ENCODE results near the gene SORL1. TPM values are rescaled to one million over a fixed set of nuclear protein-coding genes. Genes with fewer than 3 reads are reported as not detected.

The SORL1 gene
- polyA plus RNA-seq, 3 donors: 52.5 to 61.9 (median 59.4) TPM

DNA sequence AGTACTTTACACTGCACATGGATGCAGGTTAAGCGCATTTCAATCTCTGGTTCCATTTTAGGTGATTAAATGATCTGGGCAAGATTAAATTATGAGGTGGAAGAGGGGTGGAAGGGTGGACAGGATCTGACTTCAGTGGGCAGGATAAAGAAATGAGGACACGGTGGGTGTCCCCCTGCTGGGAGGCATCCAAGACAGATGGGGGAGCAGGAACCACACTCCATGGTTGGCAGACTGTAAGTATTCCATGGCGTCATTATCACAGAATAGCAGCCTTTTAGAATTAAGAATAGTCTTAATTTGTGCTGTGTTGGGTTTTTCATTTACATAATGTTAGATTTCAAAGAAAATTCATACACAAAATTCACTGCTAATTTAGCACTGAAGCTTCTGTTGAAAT lies 7.6 kb upstream of the SORL1 start:
- Mint-ChIP-seq H3K4me1 (peaks cover 47% of the 10 kb centered on the region), H3K9me3 (no peaks in the 10 kb centered on the region), H3K27me3 (ENCODE audit: low read depth in 3 of 3) (no peaks in the 10 kb centered on the region), H3K4me3 (no peak overlapping the region), H3K27ac (no peak overlapping the region), H3K36me3 (no peaks in the 10 kb centered on the region)
- H4K20me1 ChIP-seq (ENCODE audit: insufficient read depth, low read length): no peaks in the 10 kb centered on the region
- DNase-seq: no peak
- H3K36me3 ChIP-seq (replicated peaks in 1 of 2; ENCODE audit: control insufficient read depth in 1 of 2, insufficient read depth in 2 of 2, low read length in 2 of 2): no peaks in the 10 kb centered on the region
- no peak overlapping the region for H2AFZ ChIP-seq (ENCODE audit: insufficient read depth, low read depth, low read length, poor library complexity, severe bottlenecking)
- H3K4me3 ChIP-seq (replicated peaks in 1 of 3; ENCODE audit: low read depth in 2 of 3, low read length in 3 of 3): no peak overlapping the region
- intact Hi-C loops (cut with micrococcal nuclease): no loop called here
- WGBS (ENCODE audit: insufficient coverage): 70% methylated on average over 2 of the region's 3 CpGs
- H3K27me3 ChIP-seq (ENCODE audit: control insufficient read depth in 2 of 2, insufficient read depth in 2 of 2, low read length in 2 of 2): no peaks in the 10 kb centered on the region
- H3K9ac ChIP-seq (ENCODE audit: insufficient read depth, low read length, poor library complexity, severe bottlenecking): no peak overlapping the region
- no peaks in the 10 kb centered on the region for H3K9me3 ChIP-seq (replicated peaks in 1 of 2; ENCODE audit: control insufficient read depth in 1 of 2, insufficient read depth in 1 of 2, low read length in 2 of 2)
- no peak overlapping the region for H3K27ac ChIP-seq (ENCODE audit: low read depth in 1 of 2, low read length in 2 of 2)
- TF ChIP-seq, protein P1, sequence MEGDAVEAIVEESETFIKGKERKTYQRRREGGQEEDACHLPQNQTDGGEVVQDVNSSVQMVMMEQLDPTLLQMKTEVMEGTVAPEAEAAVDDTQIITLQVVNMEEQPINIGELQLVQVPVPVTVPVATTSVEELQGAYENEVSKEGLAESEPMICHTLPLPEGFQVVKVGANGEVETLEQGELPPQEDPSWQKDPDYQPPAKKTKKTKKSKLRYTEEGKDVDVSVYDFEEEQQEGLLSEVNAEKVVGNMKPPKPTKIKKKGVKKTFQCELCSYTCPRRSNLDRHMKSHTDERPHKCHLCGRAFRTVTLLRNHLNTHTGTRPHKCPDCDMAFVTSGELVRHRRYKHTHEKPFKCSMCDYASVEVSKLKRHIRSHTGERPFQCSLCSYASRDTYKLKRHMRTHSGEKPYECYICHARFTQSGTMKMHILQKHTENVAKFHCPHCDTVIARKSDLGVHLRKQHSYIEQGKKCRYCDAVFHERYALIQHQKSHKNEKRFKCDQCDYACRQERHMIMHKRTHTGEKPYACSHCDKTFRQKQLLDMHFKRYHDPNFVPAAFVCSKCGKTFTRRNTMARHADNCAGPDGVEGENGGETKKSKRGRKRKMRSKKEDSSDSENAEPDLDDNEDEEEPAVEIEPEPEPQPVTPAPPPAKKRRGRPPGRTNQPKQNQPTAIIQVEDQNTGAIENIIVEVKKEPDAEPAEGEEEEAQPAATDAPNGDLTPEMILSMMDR (IDR thresholded peaks at IDR 0.05): no peak
- H3K79me2 ChIP-seq (ENCODE audit: insufficient read depth, low read length): peaks cover under 1% of the 10 kb centered on the region
- H3K4me2 ChIP-seq (replicated peaks; ENCODE audit: extremely low read depth, low read length, poor library complexity, severe bottlenecking): no peak overlapping the region
- peaks cover 43 to 46% of the 10 kb centered on the region in 2 donors for H3K4me1 ChIP-seq (ENCODE audit: control insufficient read depth in 1 of 2, insufficient read depth in 2 of 2, low read length in 2 of 2)

DNA sequence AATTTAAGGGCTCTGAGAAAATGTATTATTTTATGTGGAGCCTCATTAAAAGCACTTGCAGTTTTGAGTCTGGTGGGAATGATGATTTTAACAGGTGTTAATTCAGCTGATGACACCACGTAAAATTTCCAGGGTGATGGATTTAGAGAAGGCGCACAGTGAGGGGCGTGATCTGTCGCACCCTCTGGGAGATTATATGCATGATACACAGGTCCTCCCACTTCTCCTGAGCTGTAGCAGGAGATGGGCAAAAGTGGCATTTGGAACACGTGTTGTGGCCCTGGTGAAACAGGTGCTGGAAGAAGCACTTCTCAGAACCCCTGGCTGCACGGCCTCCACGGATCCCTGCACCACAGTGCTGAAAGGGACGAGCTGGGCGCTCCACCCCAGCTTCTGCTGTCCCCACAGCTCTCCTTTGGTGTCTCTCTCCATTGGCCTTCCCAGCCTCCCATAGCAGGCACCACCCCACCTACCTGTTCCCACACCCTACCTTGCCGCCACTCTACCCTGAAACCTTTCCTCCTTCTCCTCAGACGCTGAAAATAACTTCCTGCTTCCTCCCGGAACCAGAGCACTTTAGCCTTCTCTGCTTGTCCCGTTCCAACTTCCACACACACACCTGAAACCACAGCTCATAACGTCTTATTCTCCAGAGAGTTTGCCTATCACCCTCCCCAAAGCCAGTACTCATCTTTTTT lies 6.9 kb upstream of the SORL1 start:
- peak overlapping the region; percentile 59 for H2AFZ ChIP-seq (ENCODE audit: insufficient read depth, low read depth, low read length, poor library complexity, severe bottlenecking)
- peak overlapping the region; percentile 7 for H3K4me2 ChIP-seq (replicated peaks; ENCODE audit: extremely low read depth, low read length, poor library complexity, severe bottlenecking)
- H3K4me3 Mint-ChIP-seq: peak overlapping the region in 1 of 2 donors; percentile 3
- no peak overlapping the region for H3K4me3 ChIP-seq (replicated peaks in 1 of 3; ENCODE audit: low read depth in 2 of 3, low read length in 3 of 3)
- H3K79me2 ChIP-seq (ENCODE audit: insufficient read depth, low read length): peaks cover 3% of the 10 kb centered on the region
- H3K9ac ChIP-seq (ENCODE audit: insufficient read depth, low read length, poor library complexity, severe bottlenecking): no peak overlapping the region
- peaks cover 50 to 53% of the 10 kb centered on the region in 2 donors for H3K4me1 ChIP-seq (ENCODE audit: control insufficient read depth in 1 of 2, insufficient read depth in 2 of 2, low read length in 2 of 2)
- peaks cover 54% of the 10 kb centered on the region for H3K4me1 Mint-ChIP-seq
- 64% methylated on average over 13 of the region's 14 CpGs for WGBS (ENCODE audit: insufficient coverage)
- no peaks in the 10 kb centered on the region for H3K36me3 ChIP-seq (replicated peaks in 1 of 2; ENCODE audit: control insufficient read depth in 1 of 2, insufficient read depth in 2 of 2, low read length in 2 of 2)
- intact Hi-C loops (cut with micrococcal nuclease): no loop called here
- no peak overlapping the region for H3K27ac ChIP-seq (ENCODE audit: low read depth in 1 of 2, low read length in 2 of 2)
- no peaks in the 10 kb centered on the region for H3K27me3 ChIP-seq (ENCODE audit: control insufficient read depth in 2 of 2, insufficient read depth in 2 of 2, low read length in 2 of 2)
- H3K9me3 Mint-ChIP-seq: no peaks in the 10 kb centered on the region
- H3K27me3 Mint-ChIP-seq (ENCODE audit: low read depth in 3 of 3): no peaks in the 10 kb centered on the region
- no peak for DNase-seq
- TF ChIP-seq, protein P1 (IDR thresholded peaks at IDR 0.05): no peak
- H3K36me3 Mint-ChIP-seq: no peaks in the 10 kb centered on the region
- no peaks in the 10 kb centered on the region for H4K20me1 ChIP-seq (ENCODE audit: insufficient read depth, low read length)
- H3K27ac Mint-ChIP-seq: peak overlapping the region in 5 of 7 donors; percentile 0 to 89 (median 63)
- no peaks in the 10 kb centered on the region for H3K9me3 ChIP-seq (replicated peaks in 1 of 2; ENCODE audit: control insufficient read depth in 1 of 2, insufficient read depth in 1 of 2, low read length in 2 of 2)

All from CD14-positive monocyte (primary cell).